Keratinocyte (primary cell): Measurements from ENCODE around the gene PCDH9. TPM values are rescaled to one million over a fixed set of nuclear protein-coding genes. Genes with fewer than 3 reads are reported as not detected.

ENCODE experiments used
- DNase-seq: peaks from one replicate; pipeline ENCODE4 v3.0.0-alpha.2; 2011; ENCODE audit warnings: low read depth, missing footprints, low spot score
- FAIRE-seq: peaks from 2 replicates; lab custom pipeline; 2011; peaks lifted over from hg19 to GRCh38; lab: Jason Lieb, UNC
- H2AFZ ChIP-seq: 2 replicates; pipeline ENCODE4 v1.6.0; 2012; ENCODE audit warnings: low read length, control low read depth, inconsistent platforms; ENCODE audit not compliant: control insufficient read depth
- H3K27ac ChIP-seq: 2 replicates; pipeline ENCODE4 v1.5.1; 2011; ENCODE audit warnings: low read length; ENCODE audit not compliant: control insufficient read depth, insufficient read depth
- H3K27me3 ChIP-seq: 3 replicates; pipeline ENCODE4 v1.6.0; 2011; ENCODE audit warnings: low read length; ENCODE audit not compliant: control insufficient read depth, insufficient read depth; ENCODE audit errors: extremely low read depth
- H3K36me3 ChIP-seq, 2 experiments: 2 replicates in 1 of 2; 3 replicates in 1 of 2; pipeline ENCODE4 v1.5.1; 2011; ENCODE audit warnings: low read length in 2 of 2, mild to moderate bottlenecking in 1 of 2; ENCODE audit not compliant: control insufficient read depth in 2 of 2, insufficient read depth in 2 of 2; ENCODE audit errors: extremely low read depth in 1 of 2
- H3K4me1 ChIP-seq: 3 replicates; pipeline ENCODE4 v1.5.1; 2011; ENCODE audit warnings: low read length; ENCODE audit not compliant: control insufficient read depth, insufficient read depth; ENCODE audit errors: extremely low read depth
- H3K4me2 ChIP-seq: 3 replicates; pipeline ENCODE4 v1.6.0; 2011; ENCODE audit warnings: low read depth, low read length; ENCODE audit not compliant: control insufficient read depth, insufficient read depth; ENCODE audit errors: extremely low read depth
- H3K4me3 ChIP-seq, 3 experiments: fragments of 200-600 bp in 1 of 3; sonication (generic) in 1 of 3; 2 replicates in 2 of 3; 3 replicates in 1 of 3; pipeline ENCODE4 v1.5.1; 2011 to 2016; ENCODE audit warnings: low read length in 3 of 3, mild to moderate bottlenecking in 3 of 3, control low read depth in 2 of 3, inconsistent platforms in 1 of 3, low read depth in 1 of 3, mixed read lengths in 1 of 3, mixed run types in 1 of 3, moderate library complexity in 1 of 3; ENCODE audit not compliant: control insufficient read depth in 2 of 3, insufficient read depth in 2 of 3; ENCODE audit errors: extremely low read depth in 1 of 3
- H3K79me2 ChIP-seq: 2 replicates; pipeline ENCODE4 v1.6.0; 2012; ENCODE audit warnings: low read length; ENCODE audit not compliant: control insufficient read depth, insufficient read depth
- H3K9ac ChIP-seq: 3 replicates; pipeline ENCODE4 v1.6.0; 2011; ENCODE audit warnings: low read length; ENCODE audit not compliant: control insufficient read depth, insufficient read depth; ENCODE audit errors: extremely low read depth
- H3K9me1 ChIP-seq: 3 replicates; pipeline ENCODE4 v1.6.0; 2011; ENCODE audit warnings: low read length; ENCODE audit not compliant: control insufficient read depth, insufficient read depth; ENCODE audit errors: extremely low read depth
- H3K9me3 ChIP-seq: 2 replicates; pipeline ENCODE4 v1.5.1; 2012; ENCODE audit warnings: low read depth, low read length; ENCODE audit not compliant: control insufficient read depth
- H4K20me1 ChIP-seq: 3 replicates; pipeline ENCODE4 v1.6.0; 2011; ENCODE audit warnings: low read length; ENCODE audit not compliant: control insufficient read depth, insufficient read depth; ENCODE audit errors: extremely low read depth
- EZH2 ChIP-seq: IDR thresholded peaks from one replicate; pipeline ENCODE4 v1.6.1; 2012; ENCODE audit warnings: inconsistent platforms, mild to moderate bottlenecking, low read length, moderate library complexity
- dilution Hi-C: fragments of 300-500 bp; cut with MboI; formaldehyde crosslinking; loops from one replicate; pipeline ENCODE4 v1.7.0; 2020; ENCODE audit warnings: low sequenced_read_pairs; ENCODE audit not compliant: extremely low pct_ligation_motif_present
- polyA plus RNA-seq, 5 experiments: library from polyadenylated mRNA; depleted of rRNA in 3 of 5; stranded (reverse) in 3 of 5; stranded (forward) in 1 of 5; unstranded in 1 of 5; fragments of >200 nt; gene quantifications; 1 replicate in 1 of 5; 2 replicates in 3 of 5; 3 replicates in 1 of 5; pipeline versions ENCODE4 v1.2.1 to v1.2.3, GENCODE V29; 2011 to 2012; ENCODE audit warnings: missing spikeins in 2 of 5, low read depth in 1 of 5, low replicate concordance in 1 of 5
- TF ChIP-seq, protein P1 (sequence below), 3 experiments: IDR thresholded peaks in 1 of 3; conservative IDR thresholded peaks in 1 of 3; optimal IDR thresholded peaks in 1 of 3; 2 replicates in 2 of 3; 3 replicates in 1 of 3; pipeline versions ENCODE3 to v1.5.1; 2011; ENCODE audit warnings: low read length in 3 of 3, mild to moderate bottlenecking in 3 of 3, moderate library complexity in 2 of 3, control low read depth in 1 of 3, inconsistent platforms in 1 of 3; ENCODE audit not compliant: insufficient read depth in 2 of 3; ENCODE audit errors: extremely low read depth in 1 of 3

The PCDH9 gene
- polyA plus RNA-seq, 1 donor (not counting 4 experiments of a cell fraction or from before 2014, with no cell fraction given) = 0.21 TPM

DNA sequence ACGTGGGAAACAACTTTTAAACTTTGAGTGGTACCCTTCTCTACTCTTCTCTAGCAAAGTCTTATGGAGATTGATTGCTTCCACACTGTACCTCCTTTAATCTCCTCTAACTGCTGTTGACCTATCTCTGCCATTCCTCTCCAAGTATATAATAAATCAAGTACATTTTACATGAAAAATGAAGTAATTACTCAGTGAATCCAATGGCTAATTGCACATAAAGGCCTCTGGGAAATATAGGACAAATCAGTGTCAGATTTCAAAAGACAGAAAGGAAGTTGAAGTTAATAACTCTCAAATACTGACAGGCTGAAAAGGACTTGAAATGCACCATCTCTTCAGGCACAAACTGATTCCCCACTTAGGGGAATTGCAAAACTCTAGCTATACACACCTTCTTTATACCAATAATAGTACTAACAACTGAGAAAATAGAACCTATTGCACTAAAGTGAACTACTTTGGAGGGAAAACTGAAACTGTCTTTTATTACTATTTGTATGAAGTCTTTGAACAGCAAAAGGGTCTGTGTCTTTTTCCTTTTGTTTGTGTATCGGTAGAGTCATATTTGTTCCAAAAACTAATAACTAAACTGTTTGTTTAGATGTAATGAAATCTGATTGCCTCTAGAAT, 701.1 kb downstream of the PCDH9 start:
- Histone ChIP-seq H4K20me1 (no peaks in the 10 kb centered on the region), H3K9me1 (no peaks in the 10 kb centered on the region), H3K4me3 (no peak overlapping the region), H3K27me3 (no peaks in the 10 kb centered on the region), H3K9ac (no peak overlapping the region), H3K27ac (no peak overlapping the region), H3K4me1 (no peaks in the 10 kb centered on the region), H3K9me3 (no peaks in the 10 kb centered on the region), H2AFZ (no peak overlapping the region), H3K79me2 (no peaks in the 10 kb centered on the region), H3K36me3 (no peaks in the 10 kb centered on the region), H3K4me2 (no peak overlapping the region)
- FAIRE-seq = no peak
- dilution Hi-C loops = no loop called here
- DNase-seq = no peak
- no peak for TF ChIP-seq EZH2
- TF ChIP-seq, protein P1, sequence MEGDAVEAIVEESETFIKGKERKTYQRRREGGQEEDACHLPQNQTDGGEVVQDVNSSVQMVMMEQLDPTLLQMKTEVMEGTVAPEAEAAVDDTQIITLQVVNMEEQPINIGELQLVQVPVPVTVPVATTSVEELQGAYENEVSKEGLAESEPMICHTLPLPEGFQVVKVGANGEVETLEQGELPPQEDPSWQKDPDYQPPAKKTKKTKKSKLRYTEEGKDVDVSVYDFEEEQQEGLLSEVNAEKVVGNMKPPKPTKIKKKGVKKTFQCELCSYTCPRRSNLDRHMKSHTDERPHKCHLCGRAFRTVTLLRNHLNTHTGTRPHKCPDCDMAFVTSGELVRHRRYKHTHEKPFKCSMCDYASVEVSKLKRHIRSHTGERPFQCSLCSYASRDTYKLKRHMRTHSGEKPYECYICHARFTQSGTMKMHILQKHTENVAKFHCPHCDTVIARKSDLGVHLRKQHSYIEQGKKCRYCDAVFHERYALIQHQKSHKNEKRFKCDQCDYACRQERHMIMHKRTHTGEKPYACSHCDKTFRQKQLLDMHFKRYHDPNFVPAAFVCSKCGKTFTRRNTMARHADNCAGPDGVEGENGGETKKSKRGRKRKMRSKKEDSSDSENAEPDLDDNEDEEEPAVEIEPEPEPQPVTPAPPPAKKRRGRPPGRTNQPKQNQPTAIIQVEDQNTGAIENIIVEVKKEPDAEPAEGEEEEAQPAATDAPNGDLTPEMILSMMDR (optimal IDR thresholded peaks at IDR 0.05 in 1 of 3, IDR thresholded peaks at IDR 0.05 in 1 of 3, conservative IDR thresholded peaks at IDR 0.05 in 1 of 3; ENCODE audit: extremely low read depth in 1 of 3, insufficient read depth in 2 of 3, low read length in 3 of 3) = no peak

DNA sequence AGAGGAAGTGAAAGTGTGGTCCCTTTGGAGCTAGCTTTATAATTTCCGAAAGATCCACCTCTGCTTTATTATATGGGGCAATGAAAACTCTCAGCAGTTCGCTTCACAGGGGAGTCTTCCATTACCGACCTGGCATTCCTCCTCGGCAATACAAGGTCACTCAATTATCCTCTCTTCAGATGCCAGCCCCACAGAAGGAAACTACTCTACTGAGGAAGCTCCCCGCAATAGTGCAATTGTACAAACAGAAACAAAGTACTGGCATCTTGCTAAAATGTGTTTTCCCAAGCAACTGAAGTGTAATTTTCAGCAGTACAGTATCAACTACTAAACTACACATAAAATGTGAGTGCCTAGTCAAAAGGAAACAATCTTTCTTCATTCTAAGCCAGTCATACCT, 702.0 kb downstream of the PCDH9 start:
- Histone ChIP-seq H3K27ac (no peak overlapping the region), H3K4me2 (no peak overlapping the region), H3K79me2 (no peaks in the 10 kb centered on the region), H3K36me3 (no peaks in the 10 kb centered on the region), H3K9ac (no peak overlapping the region), H3K4me1 (no peaks in the 10 kb centered on the region), H3K4me3 (no peak overlapping the region), H4K20me1 (no peaks in the 10 kb centered on the region), H3K9me1 (no peaks in the 10 kb centered on the region), H3K9me3 (no peaks in the 10 kb centered on the region), H3K27me3 (no peaks in the 10 kb centered on the region), H2AFZ (no peak overlapping the region)
- dilution Hi-C loops = no loop called here
- DNase-seq (no peak), FAIRE-seq (no peak)
- TF ChIP-seq, protein P1 (optimal IDR thresholded peaks at IDR 0.05 in 1 of 3, IDR thresholded peaks at IDR 0.05 in 1 of 3, conservative IDR thresholded peaks at IDR 0.05 in 1 of 3; ENCODE audit: extremely low read depth in 1 of 3, insufficient read depth in 2 of 3, low read length in 3 of 3) = no peak
- no peak for TF ChIP-seq EZH2
